ENCODE results near the gene PLTP.
"Not testable (repeated sequence)": the region's sequence is repeated elsewhere in the genome, so short reads cannot be mapped to it uniquely, and the experiment has no call there.

The PLTP gene

DNA sequence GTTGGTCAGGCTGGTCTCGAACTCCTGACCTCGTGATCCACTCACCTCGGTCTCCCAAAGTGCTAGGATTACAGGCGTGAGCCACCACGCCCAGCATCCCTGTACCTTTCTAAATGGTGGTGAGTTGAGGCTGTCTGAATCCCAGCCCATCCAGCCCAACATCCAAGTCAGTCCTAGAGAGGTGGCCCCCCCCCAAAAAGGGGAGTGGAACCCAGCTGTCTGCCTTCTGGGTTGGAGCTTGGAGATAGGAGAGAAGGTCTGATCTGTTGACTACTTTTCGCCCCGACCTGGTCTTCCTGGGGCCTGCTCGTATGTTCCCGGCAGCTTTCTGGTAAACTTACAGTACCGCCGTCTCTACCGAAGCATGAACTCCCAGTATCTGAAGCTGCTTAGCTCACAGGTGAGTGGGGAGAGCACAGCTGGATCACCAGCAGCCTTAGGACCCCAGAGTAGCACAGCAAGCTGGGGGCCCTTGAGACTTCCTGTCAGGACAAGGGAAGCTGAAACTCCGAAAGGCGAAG lies 15.3 kb downstream of the PLTP start:
- no peak for DNase-seq

- DNase-seq, result no peak
Observed at GRCh38 chr20:45894797-45895196, 17.2 kb downstream of the PLTP start.

DNA sequence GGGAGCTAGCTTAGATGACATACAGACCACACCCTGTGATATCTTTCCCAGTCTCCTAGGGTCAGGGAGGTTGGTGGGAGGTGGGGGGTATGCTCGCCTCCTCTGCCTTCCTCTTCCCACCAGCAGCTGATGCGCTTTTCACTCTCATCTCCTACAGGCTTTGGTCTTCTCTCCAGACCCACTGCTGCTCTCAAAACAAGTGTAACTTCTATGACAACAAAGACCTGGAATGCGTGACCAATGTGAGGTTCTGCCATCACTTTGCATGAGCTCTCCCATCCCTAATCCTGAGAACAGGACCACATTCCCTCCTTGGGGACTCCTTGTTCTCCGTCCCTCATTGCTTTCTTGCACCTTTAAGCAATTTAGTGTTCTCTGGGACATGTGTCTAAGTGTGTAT lies 18.1 kb downstream of the PLTP start:
- no peak for DNase-seq

DNA sequence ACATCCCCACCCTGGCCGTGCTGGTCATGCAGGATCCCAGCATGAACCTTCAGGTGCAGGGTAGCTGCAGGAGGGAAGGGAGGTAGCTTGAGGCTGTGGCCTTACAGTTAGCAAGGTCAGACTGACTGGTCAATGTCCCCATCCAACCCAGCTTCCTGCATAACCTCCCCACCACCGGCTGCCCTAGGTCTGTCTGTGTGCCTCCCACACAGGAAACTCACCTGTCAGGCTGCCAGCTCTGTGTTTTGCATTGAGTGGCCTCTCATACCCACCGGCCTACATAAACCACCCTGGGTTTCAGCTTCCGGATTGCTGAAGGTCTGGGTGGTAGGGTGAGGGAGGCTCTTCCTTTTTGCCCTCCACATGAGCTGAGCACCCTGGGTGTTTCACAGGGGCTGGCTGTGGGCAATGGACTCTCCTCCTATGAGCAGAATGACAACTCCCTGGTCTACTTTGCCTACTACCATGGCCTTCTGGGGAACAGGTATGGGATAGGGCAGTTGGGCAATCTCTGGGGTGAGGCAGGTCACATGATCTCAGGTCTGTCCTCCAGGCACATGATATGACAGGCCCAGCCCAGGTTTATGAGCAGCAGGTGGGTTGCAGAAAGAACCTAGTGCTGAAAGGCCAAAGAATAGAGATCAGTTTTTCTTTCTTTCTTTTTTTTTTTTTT lies 19.0 kb downstream of the PLTP start:
- DNase-seq, result peak in 2 of 5 experiments; percentile 46 to 63

DNA sequence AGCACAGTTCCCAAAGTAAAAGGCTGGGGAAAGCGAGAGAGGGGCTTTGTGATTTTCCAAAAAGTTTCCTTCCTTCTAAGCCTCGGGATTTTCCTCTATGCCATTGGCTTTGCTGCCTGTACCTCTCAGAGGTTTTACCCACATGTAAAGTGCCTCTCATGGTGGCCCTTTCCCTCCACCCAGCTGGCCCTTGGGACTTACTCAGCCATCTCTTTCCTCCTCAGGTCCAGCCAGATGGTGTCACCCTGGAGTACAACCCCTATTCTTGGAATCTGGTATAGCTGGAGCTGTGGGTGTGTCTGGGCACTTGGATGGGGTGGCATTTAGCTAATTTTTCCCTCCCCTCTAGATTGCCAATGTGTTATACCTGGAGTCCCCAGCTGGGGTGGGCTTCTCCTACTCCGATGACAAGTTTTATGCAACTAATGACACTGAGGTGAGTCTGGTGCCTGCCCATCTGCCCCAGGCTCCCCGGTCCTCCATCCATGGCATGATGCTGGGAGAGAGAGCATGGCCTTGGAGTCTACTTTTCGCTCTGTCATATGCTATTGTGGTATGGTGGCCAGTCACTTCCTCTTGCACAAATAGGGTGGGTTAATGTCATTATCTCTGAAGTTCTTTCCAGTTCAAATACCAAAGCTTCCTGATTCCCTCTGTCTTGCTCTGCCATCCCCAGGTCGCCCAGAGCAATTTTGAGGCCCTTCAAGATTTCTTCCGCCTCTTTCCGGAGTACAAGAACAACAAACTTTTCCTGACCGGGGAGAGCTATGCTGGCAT lies 19.7 kb downstream of the PLTP start:
- DNase-seq, result no peak

GRCh38 chr20:45890985-45891983 lies 20.7 kb downstream of the PLTP start, which contains the start of the genes CTSA and NEURL2:
Gene CTSA, plus strand, starts transcription at chr20:45891335. Its CDS starts 234 bp downstream, at chr20:45891569.
Gene NEURL2, minus strand, starts transcription at chr20:45891208. Its CDS starts 217 bp downstream, at chr20:45890991.
- peak; percentile 68 to 89 (median 79) for DNase-seq

- DNase-seq, result no peak
Observed at GRCh38 chr20:45890077-45890984, 21.6 kb downstream of the PLTP start.

GRCh38 chr20:45888681-45889080 lies 23.3 kb downstream of the PLTP start:
- DNase-seq, result no peak

DNA sequence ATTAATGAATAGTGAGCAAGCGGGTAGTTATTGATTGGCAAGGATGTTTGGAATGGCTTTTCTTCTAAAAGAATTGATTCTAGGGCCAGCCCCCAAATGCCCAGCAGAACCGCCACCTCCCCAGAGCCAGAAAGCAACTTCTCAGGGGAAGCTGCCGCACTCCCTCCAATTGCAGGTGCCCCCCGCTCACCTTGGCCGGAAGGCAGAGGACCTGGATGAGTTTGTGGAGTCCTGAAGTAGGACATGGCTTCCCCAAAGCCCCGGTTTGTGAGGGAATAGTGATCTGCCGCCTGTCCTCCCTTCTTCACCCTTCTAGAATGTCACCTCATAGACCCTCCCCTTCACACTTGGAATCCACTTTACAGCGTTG lies 24.6 kb downstream of the PLTP start, which contains the start of gene SPATA25:
Gene SPATA25 (minus strand): TSS at position 277 of the 370 bp plus-strand sequence. CDS start 32 bp downstream, at position 245.
- no peak for DNase-seq

DNA sequence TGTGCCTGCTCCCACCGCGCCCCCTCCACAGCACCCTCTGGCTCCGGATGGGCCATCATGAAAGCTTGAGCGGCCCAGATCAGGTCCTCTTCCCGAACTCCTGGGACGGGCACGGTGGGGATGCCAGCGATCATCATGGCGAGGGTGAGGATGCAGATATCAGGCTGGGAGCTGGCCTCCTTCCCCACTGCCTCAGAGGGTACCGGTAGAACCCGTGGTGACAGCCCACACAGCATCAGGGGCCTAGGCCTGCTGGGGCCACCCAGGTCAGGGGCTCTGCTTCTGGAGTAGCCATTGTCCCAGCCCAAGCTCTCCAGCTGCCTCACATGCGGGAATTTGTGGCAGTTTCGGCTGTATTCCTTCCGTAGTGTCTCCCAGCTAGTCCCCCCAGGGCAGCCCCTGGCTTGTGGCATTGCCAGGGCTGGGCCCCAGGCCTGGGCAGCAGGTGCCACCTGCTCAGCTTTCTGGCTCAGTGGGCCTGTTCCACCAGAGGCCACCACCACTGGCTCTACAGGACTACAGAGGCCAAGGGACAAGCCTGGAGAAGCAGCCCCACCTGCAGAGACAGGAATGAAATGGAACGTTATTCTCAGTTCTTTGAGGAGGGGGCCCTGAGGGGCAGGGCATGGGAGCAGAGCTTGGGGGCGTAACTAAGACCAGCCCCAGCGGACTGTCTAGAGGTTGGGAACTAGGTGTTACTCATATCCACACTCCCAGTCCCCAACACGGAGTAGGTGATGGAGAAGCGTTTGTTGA lies 25.2 kb downstream of the PLTP start:
- no peak for DNase-seq

GRCh38 chr20:45883100-45883469 lies 28.9 kb downstream of the PLTP start:
- DNase-seq, result peak in 1 of 5 experiments; percentile 58

DNA sequence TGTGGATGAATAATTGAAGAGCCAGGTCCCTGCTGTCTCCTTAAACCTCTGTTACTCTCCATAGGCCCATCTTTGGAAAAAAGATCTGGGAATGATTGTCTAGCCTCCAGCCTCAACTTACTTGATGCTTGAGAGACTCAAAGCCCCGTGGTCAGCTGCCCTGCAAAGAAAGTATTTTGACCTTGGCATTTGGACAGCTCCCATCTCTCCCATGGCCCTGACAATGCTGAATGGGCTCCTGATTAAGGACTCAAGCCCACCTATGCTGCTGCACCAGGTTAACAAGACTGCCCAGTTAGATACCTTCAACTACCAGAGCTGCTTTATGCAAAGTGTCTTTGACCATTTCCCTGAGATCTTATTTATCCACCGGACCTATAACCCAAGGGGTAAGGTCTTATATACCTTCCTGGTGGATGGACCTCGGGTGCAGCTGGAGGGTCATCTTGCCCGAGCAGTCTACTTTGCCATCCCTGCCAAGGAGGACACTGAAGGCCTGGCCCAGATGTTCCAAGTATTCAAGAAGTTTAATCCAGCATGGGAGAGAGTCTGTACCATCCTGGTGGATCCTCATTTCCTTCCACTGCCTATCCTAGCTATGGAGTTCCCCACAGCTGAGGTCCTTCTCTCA lies 29.4 kb downstream of the PLTP start:
- DNase-seq, result no peak

GRCh38 chr20:45880988-45881788 lies 30.8 kb downstream of the PLTP start, which contains the start of gene ZSWIM1:
Gene ZSWIM1, plus strand, starts transcription at chr20:45881227. Its CDS starts 1,366 bp downstream, at chr20:45882593.
- DNase-seq, result peak; percentile 91 to 99 (median 97)

DNA sequence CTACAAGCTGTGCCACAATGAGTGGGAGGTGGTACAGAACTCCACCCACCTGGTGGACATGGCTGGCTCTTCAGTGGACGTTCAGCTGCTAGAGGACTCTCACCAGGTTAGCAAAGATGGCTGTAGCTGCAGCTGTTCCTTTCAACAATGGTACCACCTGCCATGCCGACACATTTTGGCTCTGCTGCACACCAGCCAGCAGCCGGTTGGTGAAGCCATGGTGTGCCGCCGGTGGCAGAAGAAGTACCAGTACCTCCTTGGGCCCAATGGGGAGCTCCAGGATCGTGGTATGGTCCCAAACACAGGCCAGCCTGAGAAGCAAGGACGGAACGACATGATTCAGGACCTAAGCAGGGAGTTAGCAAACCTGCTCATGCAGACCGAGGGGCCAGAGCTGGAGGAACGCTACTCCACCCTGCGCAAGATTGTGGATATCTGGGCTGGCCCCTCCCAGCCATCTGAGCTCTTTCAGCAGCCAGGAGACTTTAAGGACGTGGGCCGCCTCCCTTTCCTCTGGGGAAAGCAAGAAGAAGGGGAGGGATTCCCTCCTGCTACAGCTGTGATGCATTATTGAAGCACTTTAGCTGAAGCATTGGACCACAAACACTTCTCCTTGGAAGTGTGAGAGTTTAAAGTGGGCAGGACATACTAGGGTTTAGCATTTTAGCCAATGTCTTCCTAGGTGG lies 33.7 kb downstream of the PLTP start:
- DNase-seq, result no peak

DNA sequence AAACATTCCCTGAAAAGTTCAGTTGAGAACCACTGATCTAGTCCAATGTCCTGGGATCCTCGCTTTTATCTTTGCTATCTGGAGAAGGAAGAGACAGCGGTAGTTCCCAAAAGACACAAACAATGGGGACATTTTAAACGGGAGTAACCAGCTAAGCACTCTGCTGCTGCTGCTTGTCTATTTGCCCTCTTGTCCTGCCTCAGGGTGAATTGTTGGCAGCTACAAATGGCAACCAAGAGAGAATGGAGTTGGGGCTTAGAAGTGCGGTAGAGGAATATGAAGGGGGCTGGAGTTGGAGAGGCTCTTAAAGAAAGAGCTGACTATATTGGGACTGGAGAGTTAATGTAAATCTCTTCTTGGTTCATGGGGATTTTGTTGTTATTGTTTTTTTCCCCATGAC lies 37.4 kb downstream of the PLTP start:
- DNase-seq, result no peak

DNA sequence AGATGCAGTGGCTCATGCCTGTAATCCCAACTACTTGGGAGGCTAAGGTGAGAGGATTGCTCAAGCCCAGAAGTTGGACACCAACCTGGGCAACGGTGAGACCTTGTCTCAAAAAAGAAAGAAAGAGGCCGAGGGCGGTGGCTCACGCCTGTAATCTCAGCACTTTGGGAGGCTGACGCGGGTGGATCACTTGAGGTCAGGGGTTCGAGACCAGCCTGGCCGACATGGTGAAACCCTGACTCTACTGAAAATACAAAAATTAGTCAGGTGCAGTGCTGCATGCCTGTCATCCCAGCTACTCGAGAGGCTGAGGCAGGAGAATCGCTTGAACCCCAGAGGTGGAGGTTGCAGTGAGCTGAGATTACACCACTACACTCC lies 37.9 kb downstream of the PLTP start:
- not testable (repeated sequence) for DNase-seq

GRCh38 chr20:45873409-45874103 lies 38.4 kb downstream of the PLTP start:
- DNase-seq, result peak in 1 of 5 experiments; percentile 65

- no peak for DNase-seq
Observed at GRCh38 chr20:45872626-45873025, 39.3 kb downstream of the PLTP start.

Measured in T-helper 2 cell (primary cell).